ENCODE data around the gene VTN. TPM values are rescaled to one million over a fixed set of nuclear protein-coding genes. Genes with fewer than 3 reads are reported as not detected.

Gene VTN
- polyA plus RNA-seq = 0.05 TPM in 1 of 3 replicates, not detected in the others
- not detected for polyA plus RNA-seq (2011; ENCODE audit: low read depth)
- polyA plus RNA-seq (2011; cell fraction: cytosol; rRNA removed) = not detected in 2 replicates
- 0.11 and 0.20 TPM in 2 replicates for polyA plus RNA-seq (2011; cell fraction: nucleus; rRNA removed)
- polyA plus RNA-seq (2012; ENCODE audit: low replicate concordance) = 0.16 TPM in 1 of 2 replicates, not detected in the other
- not detected in 3 replicates for polyA minus RNA-seq
- not detected for polyA minus RNA-seq (2011; cell fraction: cytosol; rRNA and poly(A)+ RNA removed)
- 0.39 and 0.42 TPM in 2 replicates for polyA minus RNA-seq (2011; cell fraction: nucleus; rRNA and poly(A)+ RNA removed)

- H2AFZ ChIP-seq (ENCODE audit: control insufficient read depth, low read length) = no peak within 1 kb of the TSS
- no peak within 1 kb of the TSS for H3K4me3 ChIP-seq (ENCODE audit: control insufficient read depth in 2 of 3, extremely low read depth in 1 of 3, insufficient read depth in 2 of 3, low read depth in 1 of 3, low read length in 3 of 3)
- dilution Hi-C loops (cut with MboI; ENCODE audit: extremely low pct_ligation_motif_present, low sequenced_read_pairs) = no loop called here
- H3K4me1 ChIP-seq (ENCODE audit: control insufficient read depth, extremely low read depth, insufficient read depth, low read length) = peaks cover 8% of the 10 kb centered on the region
- no peaks in the 10 kb centered on the region for H3K79me2 ChIP-seq (ENCODE audit: control insufficient read depth, insufficient read depth, low read length)
- FAIRE-seq (no peak), DNase-seq (ENCODE audit: low read depth, low spot score) (no peak)
- TF ChIP-seq EZH2 (IDR thresholded peaks at IDR 0.05; ENCODE audit: low read length) = no peak
- no peak for TF ChIP-seq CTCF (optimal IDR thresholded peaks at IDR 0.05 in 1 of 3, IDR thresholded peaks at IDR 0.05 in 1 of 3, conservative IDR thresholded peaks at IDR 0.05 in 1 of 3; ENCODE audit: extremely low read depth in 1 of 3, insufficient read depth in 2 of 3, low read length in 3 of 3)
- H3K9me3 ChIP-seq (ENCODE audit: control insufficient read depth, low read depth, low read length) = no peaks in the 10 kb centered on the region
- H3K27me3 ChIP-seq (ENCODE audit: control insufficient read depth, extremely low read depth, insufficient read depth, low read length) = peaks cover 18% of the 10 kb centered on the region
- no peaks in the 10 kb centered on the region for H4K20me1 ChIP-seq (ENCODE audit: control insufficient read depth, extremely low read depth, insufficient read depth, low read length)
- H3K36me3 ChIP-seq (ENCODE audit: control insufficient read depth in 2 of 2, extremely low read depth in 1 of 2, insufficient read depth in 2 of 2, low read length in 2 of 2) = peaks cover 0 to 2% of the 10 kb centered on the region in 2 experiments
- H3K27ac ChIP-seq (ENCODE audit: control insufficient read depth, insufficient read depth, low read length) = no peak within 1 kb of the TSS
- H3K9me1 ChIP-seq (ENCODE audit: control insufficient read depth, extremely low read depth, insufficient read depth, low read length) = no peaks in the 10 kb centered on the region
- H3K4me2 ChIP-seq (ENCODE audit: control insufficient read depth, extremely low read depth, insufficient read depth, low read depth, low read length) = no peak within 1 kb of the TSS
- no peak within 1 kb of the TSS for H3K9ac ChIP-seq (ENCODE audit: control insufficient read depth, extremely low read depth, insufficient read depth, low read length)
These were observed at the start of gene VTN for GRCh38 chr17:28370035-28370743. VTN (minus strand) TSS chr17:28370307; CDS start chr17:28370203, 104 bp downstream.

DNA sequence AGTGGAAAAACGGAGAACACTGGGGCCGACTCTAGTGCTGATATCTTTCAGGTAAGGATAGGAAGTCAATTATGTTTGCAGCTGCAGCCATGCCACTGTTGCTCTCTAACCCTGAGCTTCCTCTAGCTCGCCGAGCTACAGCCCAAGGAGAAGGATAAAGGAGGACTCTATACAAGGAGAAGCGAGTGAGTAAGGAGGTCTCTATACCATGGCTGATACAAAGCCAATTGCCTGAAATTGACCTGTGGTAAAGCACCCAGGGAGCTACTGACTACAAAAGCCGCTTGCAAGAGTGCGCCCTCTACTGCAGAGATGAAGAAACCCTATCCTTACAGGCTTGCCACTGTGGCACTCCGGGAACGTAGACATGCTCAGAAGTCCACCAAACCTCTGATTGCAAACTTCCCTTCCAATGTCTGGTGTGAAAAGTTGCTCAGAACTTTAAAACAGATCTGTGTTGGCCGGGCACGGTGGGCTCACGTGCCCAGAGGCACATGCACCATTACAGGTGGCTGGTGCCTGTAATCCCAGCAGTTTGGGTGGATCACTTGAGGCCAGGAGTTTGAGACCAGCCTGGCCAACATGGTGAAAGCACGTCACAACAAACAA lies 46.7 kb upstream of the VTN start:
- FAIRE-seq (peak; percentile 95), DNase-seq (ENCODE audit: low read depth, low spot score) (peak; percentile 46)
- Histone ChIP-seq H3K4me1 (ENCODE audit: control insufficient read depth, extremely low read depth, insufficient read depth, low read length) (no peaks in the 10 kb centered on the region), H3K79me2 (ENCODE audit: control insufficient read depth, insufficient read depth, low read length) (no peaks in the 10 kb centered on the region), H2AFZ (ENCODE audit: control insufficient read depth, low read length) (no peak overlapping the region), H3K4me2 (ENCODE audit: control insufficient read depth, extremely low read depth, insufficient read depth, low read depth, low read length) (no peak overlapping the region), H3K36me3 (ENCODE audit: control insufficient read depth in 2 of 2, extremely low read depth in 1 of 2, insufficient read depth in 2 of 2, low read length in 2 of 2) (no peaks in the 10 kb centered on the region), H3K27me3 (ENCODE audit: control insufficient read depth, extremely low read depth, insufficient read depth, low read length) (no peaks in the 10 kb centered on the region), H3K9me3 (ENCODE audit: control insufficient read depth, low read depth, low read length) (no peaks in the 10 kb centered on the region), H3K9ac (ENCODE audit: control insufficient read depth, extremely low read depth, insufficient read depth, low read length) (no peak overlapping the region), H4K20me1 (ENCODE audit: control insufficient read depth, extremely low read depth, insufficient read depth, low read length) (no peaks in the 10 kb centered on the region), H3K9me1 (ENCODE audit: control insufficient read depth, extremely low read depth, insufficient read depth, low read length) (no peaks in the 10 kb centered on the region), H3K27ac (ENCODE audit: control insufficient read depth, insufficient read depth, low read length) (no peak overlapping the region), H3K4me3 (ENCODE audit: control insufficient read depth in 2 of 3, extremely low read depth in 1 of 3, insufficient read depth in 2 of 3, low read depth in 1 of 3, low read length in 3 of 3) (no peak overlapping the region)
- dilution Hi-C loops (cut with MboI; ENCODE audit: extremely low pct_ligation_motif_present, low sequenced_read_pairs) = no loop called here
- TF ChIP-seq EZH2 (IDR thresholded peaks at IDR 0.05; ENCODE audit: low read length) (no peak), CTCF (optimal IDR thresholded peaks at IDR 0.05 in 1 of 3, IDR thresholded peaks at IDR 0.05 in 1 of 3, conservative IDR thresholded peaks at IDR 0.05 in 1 of 3; ENCODE audit: extremely low read depth in 1 of 3, insufficient read depth in 2 of 3, low read length in 3 of 3) (peak; percentile 85 to 91 (median 87))

Measured in keratinocyte (primary cell).